Fibroblast of the conjunctiva (primary cell): Measurements from ENCODE around the gene PLCB4.

Experiments used
- DNase-seq: peaks from one replicate; pipeline ENCODE4 v3.0.0-alpha.2; 2010; ENCODE audit warnings: low read depth

Gene PLCB4

GRCh38 chr20:9520086-9520485 lies 451.2 kb downstream of the PLCB4 start:
- DNase-seq: no peak

- DNase-seq: no peak
These were observed 454.7 kb downstream of the PLCB4 start for GRCh38 chr20:9523636-9524035.
